K562 (cell line): ENCODE measurements around the gene RAB3C.

Experiments
- ATF2 ChIP-seq: sonication (generic); formaldehyde crosslinking; IDR thresholded peaks from 2 replicates; pipeline ENCODE4 v1.8.1; 2022; ENCODE audit warnings: missing genetic modification reagents
- GATA2 ChIP-seq: sonication (generic); formaldehyde crosslinking; IDR thresholded peaks from 2 replicates; pipeline ENCODE4 v1.4.0; 2020; ENCODE audit warnings: mild to moderate bottlenecking, missing genetic modification reagents
- POLR2A ChIP-seq: fragments of 450-650 bp; conservative IDR thresholded peaks from 2 replicates; pipeline ENCODE4 v1.6.1; 2016

GRCh38 chr5:58737671-58738070, 154.8 kb downstream of the RAB3C start:
- TF ChIP-seq ATF2 (no peak), GATA2 (CRISPR knock-in tag) (no peak), POLR2A (no peak)
